Duodenal mucosa (tissue), 2 donors: ENCODE results near the gene USP17L15.
"Not testable (repeated sequence)": the region's sequence is repeated elsewhere in the genome, so short reads cannot be mapped to it uniquely, and the experiment has no call there.

Experiments
- H3K27ac ChIP-seq: one replicate; pipeline ENCODE4 v1.7.0; 2013; ENCODE audit warnings: low read depth, low read length
- H3K27me3 ChIP-seq, 2 donors: one replicate each; pipeline ENCODE4 v1.7.0; 2013; ENCODE audit warnings: low read length in 2 of 2, control low read depth in 1 of 2; ENCODE audit not compliant: insufficient read depth in 2 of 2, control insufficient read depth in 1 of 2
- H3K36me3 ChIP-seq, 2 donors: one replicate each; pipeline ENCODE4 v1.7.0; 2013; ENCODE audit warnings: low read length in 2 of 2, control low read depth in 1 of 2; ENCODE audit not compliant: insufficient read depth in 2 of 2, control insufficient read depth in 1 of 2
- H3K4me1 ChIP-seq, 2 donors: one replicate each; pipeline ENCODE4 v1.7.0; 2013; ENCODE audit warnings: low read length in 2 of 2, control low read depth in 1 of 2; ENCODE audit not compliant: insufficient read depth in 2 of 2, control insufficient read depth in 1 of 2
- H3K4me3 ChIP-seq, 2 donors: one replicate each; pipeline ENCODE4 v1.7.0; 2013; ENCODE audit warnings: low read length in 2 of 2, low read depth in 1 of 2
- H3K9ac ChIP-seq, 2 donors: one replicate each; pipeline ENCODE4 v1.7.0; 2013; ENCODE audit warnings: low read length in 2 of 2, low read depth in 1 of 2
- H3K9me3 ChIP-seq, 2 donors: one replicate each; pipeline ENCODE4 v1.7.0; 2013; ENCODE audit warnings: low read length in 2 of 2, control low read depth in 1 of 2; ENCODE audit not compliant: control insufficient read depth in 1 of 2

Gene USP17L15

GRCh38 chr4:9234085-9234484 lies at the start of gene USP17L15:
TSS of gene USP17L15 (plus strand) at chr4:9234385. CDS start at chr4:9234385, 0 bp downstream.
- H3K27me3 ChIP-seq, H3K27ac ChIP-seq, H3K4me3 ChIP-seq, H3K4me1 ChIP-seq, H3K36me3 ChIP-seq, H3K9me3 ChIP-seq, H3K9ac ChIP-seq: not testable (repeated sequence)

- not testable (repeated sequence) for H3K9ac ChIP-seq, H3K36me3 ChIP-seq, H3K4me3 ChIP-seq, H3K27ac ChIP-seq, H3K4me1 ChIP-seq, H3K9me3 ChIP-seq, H3K27me3 ChIP-seq
Measured at GRCh38 chr4:9210357-9210756, 23.8 kb upstream of the USP17L15 start, which contains the start of gene USP17L10. TSS of gene USP17L10 (plus strand) at chr4:9210657. CDS start at chr4:9210657, 0 bp downstream.

- not testable (repeated sequence) for H3K4me3 ChIP-seq, H3K4me1 ChIP-seq, H3K36me3 ChIP-seq, H3K27ac ChIP-seq, H3K9me3 ChIP-seq, H3K9ac ChIP-seq, H3K27me3 ChIP-seq
Measured at GRCh38 chr4:9214701-9215100, 19.5 kb upstream of the USP17L15 start.

- H3K27me3 ChIP-seq, H3K4me3 ChIP-seq, H3K36me3 ChIP-seq, H3K4me1 ChIP-seq, H3K9ac ChIP-seq, H3K9me3 ChIP-seq, H3K27ac ChIP-seq: not testable (repeated sequence)
Measured at GRCh38 chr4:9215105-9215504, 19.1 kb upstream of the USP17L15 start, which contains the start of gene USP17L11. TSS of gene USP17L11 (plus strand) at chr4:9215405. CDS start at chr4:9215405, 0 bp downstream.

GRCh38 chr4:9219852-9220251 lies 14.3 kb upstream of the USP17L15 start, which contains the start of gene USP17L12:
TSS of gene USP17L12 (plus strand) at chr4:9220152. CDS start at chr4:9220152, 0 bp downstream.
- H3K4me1 ChIP-seq, H3K9me3 ChIP-seq, H3K36me3 ChIP-seq, H3K4me3 ChIP-seq, H3K9ac ChIP-seq, H3K27me3 ChIP-seq, H3K27ac ChIP-seq: not testable (repeated sequence)

GRCh38 chr4:9224596-9224995 lies 9.6 kb upstream of the USP17L15 start, which contains the start of gene USP17L13:
TSS of gene USP17L13 (plus strand) at chr4:9224896. CDS start at chr4:9224896, 0 bp downstream.
- not testable (repeated sequence) for H3K27me3 ChIP-seq, H3K27ac ChIP-seq, H3K9me3 ChIP-seq, H3K4me1 ChIP-seq, H3K36me3 ChIP-seq, H3K9ac ChIP-seq, H3K4me3 ChIP-seq

- not testable (repeated sequence) for H3K27me3 ChIP-seq, H3K4me1 ChIP-seq, H3K4me3 ChIP-seq, H3K27ac ChIP-seq, H3K9me3 ChIP-seq, H3K36me3 ChIP-seq, H3K9ac ChIP-seq
Measured at GRCh38 chr4:9230249-9230648, 3.9 kb upstream of the USP17L15 start.

- not testable (repeated sequence) for H3K9me3 ChIP-seq, H3K4me3 ChIP-seq, H3K27ac ChIP-seq, H3K4me1 ChIP-seq, H3K9ac ChIP-seq, H3K36me3 ChIP-seq, H3K27me3 ChIP-seq
Measured at GRCh38 chr4:9238461-9238860, 4.3 kb downstream of the USP17L15 start.

GRCh38 chr4:9243579-9243978 lies 9.4 kb downstream of the USP17L15 start, which contains the start of gene USP17L17:
TSS of gene USP17L17 (plus strand) at chr4:9243879. CDS start at chr4:9243879, 0 bp downstream.
- H3K27me3 ChIP-seq, H3K27ac ChIP-seq, H3K4me3 ChIP-seq, H3K4me1 ChIP-seq, H3K9ac ChIP-seq, H3K36me3 ChIP-seq, H3K9me3 ChIP-seq: not testable (repeated sequence)

- H3K4me1 ChIP-seq, H3K27ac ChIP-seq, H3K27me3 ChIP-seq, H3K9me3 ChIP-seq, H3K36me3 ChIP-seq, H3K4me3 ChIP-seq, H3K9ac ChIP-seq: not testable (repeated sequence)
Measured at GRCh38 chr4:9247953-9248680, 13.9 kb downstream of the USP17L15 start, which contains the start of gene USP17L18. TSS of gene USP17L18 (plus strand) at chr4:9248630. CDS start at chr4:9248630, 0 bp downstream.
